Ascending aorta (tissue), 2 donors: ENCODE results near the gene MRPS21. TPM values are rescaled to one million over a fixed set of nuclear protein-coding genes. Genes with fewer than 3 reads are reported as not detected.

Experiments
- DNase-seq, 2 donors: peaks; one replicate each; pipeline ENCODE4 v3.0.0-alpha.2; 2019; ENCODE audit warnings: low spot score in 2 of 2
- H3K27ac ChIP-seq, 2 donors: fragments of 200-600 bp; sonication (generic); one replicate each; pipeline ENCODE4 v1.5.1; 2016 to 2017; ENCODE audit warnings: mild to moderate bottlenecking in 1 of 2
- H3K27me3 ChIP-seq: fragments of 200-600 bp; sonication (generic); one replicate; pipeline ENCODE4 v1.5.1; 2017
- H3K36me3 ChIP-seq, 2 donors: fragments of 200-600 bp; sonication (generic); one replicate each; pipeline ENCODE4 v1.5.1; 2016
- H3K4me1 ChIP-seq, 2 donors: fragments of 200-600 bp; sonication (generic); one replicate each; pipeline ENCODE4 v1.5.1; 2016 to 2017; ENCODE audit warnings: mild to moderate bottlenecking in 1 of 2
- H3K4me3 ChIP-seq, 2 donors: fragments of 200-600 bp; sonication (generic); one replicate each; pipeline ENCODE4 v1.5.1; 2016 to 2017; ENCODE audit warnings: mild to moderate bottlenecking in 1 of 2
- H3K9me3 ChIP-seq, 2 donors: fragments of 200-600 bp; sonication (generic); one replicate each; pipeline ENCODE4 v1.5.1; 2016
- CTCF ChIP-seq, 3 experiments: fragments of 200-600 bp in 2 of 3; fragments of 450-650 bp in 1 of 3; sonication (generic) in 2 of 3; IDR thresholded peaks; one replicate each; pipeline ENCODE4 v1.5.1; 2016 to 2019; ENCODE audit warnings: antibody characterized with exemption in 3 of 3, mild to moderate bottlenecking in 1 of 3, moderate library complexity in 1 of 3
- intact Hi-C: fragments of 100-400 bp; cut with DNase I; formaldehyde crosslinking; loops from one replicate; pipeline ENCODE4 v1.15.1; 2023
- total RNA-seq: library from RNA; depleted of rRNA; stranded (reverse); fragments of >200 nt; gene quantifications from one replicate; pipeline ENCODE4 v1.1.0, GENCODE V29; 2016

Gene MRPS21
- total RNA-seq: 17.1 TPM

GRCh38 chr1:150293433-150294253 is at the start of gene MRPS21:
MRPS21 (plus strand) TSS chr1:150293861; CDS start chr1:150294367, 506 bp downstream.
- H3K9me3 ChIP-seq: no peaks in the 10 kb centered on the region
- peak; percentile 51 to 95 for DNase-seq
- H3K27ac ChIP-seq: peak within 1 kb of the TSS; percentile 78 to 85
- H3K4me3 ChIP-seq: peak within 1 kb of the TSS; percentile 62 to 88
- intact Hi-C loops: loop anchor here (1.0 kb wide), 3 partner anchors 11 to 71 kb away; partner anchors contain the start of genes CIART, PRPF3 and RPRD2
- H3K36me3 ChIP-seq: peaks cover 0 to 4% of the 10 kb centered on the region in 2 donors
- peaks cover 3 to 8% of the 10 kb centered on the region in 2 donors for H3K4me1 ChIP-seq
- no peak for TF ChIP-seq CTCF (IDR thresholded peaks at IDR 0.05)
- no peaks in the 10 kb centered on the region for H3K27me3 ChIP-seq

- DNase-seq: peak in 1 of 2 donors; percentile 8
- no peak overlapping the region for H3K4me3 ChIP-seq
- no peak overlapping the region for H3K27ac ChIP-seq
- no peaks in the 10 kb centered on the region for H3K4me1 ChIP-seq
- TF ChIP-seq CTCF (IDR thresholded peaks at IDR 0.05): no peak
- no peaks in the 10 kb centered on the region for H3K36me3 ChIP-seq
- no peaks in the 10 kb centered on the region for H3K27me3 ChIP-seq
- intact Hi-C loops: no loop called here
- H3K9me3 ChIP-seq: no peaks in the 10 kb centered on the region
Measured at GRCh38 chr1:150249936-150250335, 43.7 kb upstream of the MRPS21 start.

GRCh38 chr1:150256198-150256553 is 37.5 kb upstream of the MRPS21 start:
- DNase-seq: no peak
- Histone ChIP-seq H3K27ac (peak overlapping the region in 1 of 2 donors; percentile 38), H3K36me3 (no peaks in the 10 kb centered on the region), H3K4me1 (peaks cover 0 to 9% of the 10 kb centered on the region in 2 donors), H3K9me3 (no peaks in the 10 kb centered on the region), H3K4me3 (peak overlapping the region in 1 of 2 donors; percentile 57), H3K27me3 (no peaks in the 10 kb centered on the region)
- intact Hi-C loops: loop anchor here (1.0 kb wide), 2 partner anchors 12 to 25 kb away; no protein-coding TSS in a partner anchor
- no peak for TF ChIP-seq CTCF (IDR thresholded peaks at IDR 0.05)

GRCh38 chr1:150256554-150257341 is 36.9 kb upstream of the MRPS21 start:
- Histone ChIP-seq H3K27ac (no peak overlapping the region), H3K4me3 (peak overlapping the region in 1 of 2 donors; percentile 57), H3K4me1 (peaks cover 0 to 9% of the 10 kb centered on the region in 2 donors), H3K36me3 (no peaks in the 10 kb centered on the region), H3K27me3 (no peaks in the 10 kb centered on the region), H3K9me3 (no peaks in the 10 kb centered on the region)
- no peak for DNase-seq
- intact Hi-C loops: loop anchor here (1.0 kb wide), 2 partner anchors 12 to 25 kb away; no protein-coding TSS in a partner anchor
- TF ChIP-seq CTCF (IDR thresholded peaks at IDR 0.05): no peak

GRCh38 chr1:150257624-150258585 is 35.8 kb upstream of the MRPS21 start, which contains the start of gene CA14:
CA14 (plus strand) TSS chr1:150257774; CDS start chr1:150258129, 355 bp downstream.
- H3K9me3 ChIP-seq: no peaks in the 10 kb centered on the region
- H3K27ac ChIP-seq: no peak within 1 kb of the TSS
- intact Hi-C loops: no loop called here
- no peak for TF ChIP-seq CTCF (IDR thresholded peaks at IDR 0.05)
- H3K36me3 ChIP-seq: no peaks in the 10 kb centered on the region
- no peaks in the 10 kb centered on the region for H3K27me3 ChIP-seq
- H3K4me1 ChIP-seq: peaks cover 0 to 9% of the 10 kb centered on the region in 2 donors
- no peak within 1 kb of the TSS for H3K4me3 ChIP-seq
- no peak for DNase-seq
